GM18519 (cell line): ENCODE results near the gene VASN.
"Not testable (repeated sequence)": the region's sequence is repeated elsewhere in the genome, so short reads cannot be mapped to it uniquely, and the experiment has no call there.

Experiments
- ATAC-seq: cut with Tn5 transposase; IDR thresholded peaks from one replicate; pipeline ENCODE4 v1.9.1; 2021; ENCODE audit warnings: mild to moderate bottlenecking, moderate library complexity; ENCODE audit not compliant: unreplicated experiment, low FRiP score

The VASN gene

GRCh38 chr16:4371357-4372000 lies at the start of gene VASN:
TSS of gene VASN (plus strand) at chr16:4371848. CDS start at chr16:4380878, 9,030 bp downstream.
- ATAC-seq, result no peak

- ATAC-seq, result no peak
Measured at GRCh38 chr16:4322121-4323052, 49.3 kb upstream of the VASN start.

- ATAC-seq, result no peak
Measured at GRCh38 chr16:4323071-4323844, 48.4 kb upstream of the VASN start.

- ATAC-seq, result no peak
Measured at GRCh38 chr16:4323845-4324488, 47.7 kb upstream of the VASN start.

- ATAC-seq, result no peak
Measured at GRCh38 chr16:4324492-4325252, 47.0 kb upstream of the VASN start.

- ATAC-seq, result no peak
Measured at GRCh38 chr16:4325253-4325758, 46.3 kb upstream of the VASN start.

GRCh38 chr16:4327386-4328045 lies 44.1 kb upstream of the VASN start:
- ATAC-seq, result no peak

- no peak for ATAC-seq
Measured at GRCh38 chr16:4328046-4328781, 43.4 kb upstream of the VASN start.

- ATAC-seq, result no peak
Measured at GRCh38 chr16:4328782-4329775, 42.6 kb upstream of the VASN start.

GRCh38 chr16:4330277-4330874 lies 41.3 kb upstream of the VASN start:
- no peak for ATAC-seq

GRCh38 chr16:4332083-4332482 lies 39.6 kb upstream of the VASN start:
- no peak for ATAC-seq

- no peak for ATAC-seq
Measured at GRCh38 chr16:4332623-4333307, 38.9 kb upstream of the VASN start.

GRCh38 chr16:4333308-4333638 lies 38.4 kb upstream of the VASN start:
- no peak for ATAC-seq

- ATAC-seq, result not testable (repeated sequence)
Measured at GRCh38 chr16:4333714-4334113, 37.9 kb upstream of the VASN start.

GRCh38 chr16:4334724-4335495 lies 36.7 kb upstream of the VASN start:
- ATAC-seq, result no peak
